Keratinocyte (primary cell): ENCODE results near the gene CABLES2.

Experiments
- CTCF ChIP-seq, 3 experiments: IDR thresholded peaks in 1 of 3; conservative IDR thresholded peaks in 1 of 3; optimal IDR thresholded peaks in 1 of 3; 2 replicates in 2 of 3; 3 replicates in 1 of 3; pipeline versions ENCODE3 to v1.5.1; 2011; ENCODE audit warnings: low read length in 3 of 3, mild to moderate bottlenecking in 3 of 3, moderate library complexity in 2 of 3, control low read depth in 1 of 3, inconsistent platforms in 1 of 3; ENCODE audit not compliant: insufficient read depth in 2 of 3; ENCODE audit errors: extremely low read depth in 1 of 3
- EZH2 ChIP-seq: IDR thresholded peaks from one replicate; pipeline ENCODE4 v1.6.1; 2012; ENCODE audit warnings: inconsistent platforms, mild to moderate bottlenecking, low read length, moderate library complexity

- TF ChIP-seq CTCF (optimal IDR thresholded peaks at IDR 0.05 in 1 of 3, IDR thresholded peaks at IDR 0.05 in 1 of 3, conservative IDR thresholded peaks at IDR 0.05 in 1 of 3; ENCODE audit: extremely low read depth in 1 of 3, insufficient read depth in 2 of 3, low read length in 3 of 3) (no peak), EZH2 (no peak)
Observed at GRCh38 chr20:62363920-62364851, 42.9 kb downstream of the CABLES2 start.
